ENCODE data around the gene MGME1. TPM values are rescaled to one million over a fixed set of nuclear protein-coding genes. Genes with fewer than 3 reads are reported as not detected.
A peak's percentile ranks its signal among the peaks of the same experiment; 100 is the strongest.

The MGME1 gene
- total RNA-seq, 1 experiment from 2014 or later, result 56.0 TPM

GRCh38 chr20:17933121-17933520, 35.7 kb upstream of the MGME1 start:
- TF ChIP-seq GABPB1 (CRISPR knock-in tag; IDR thresholded peaks at IDR 0.05) (no peak), TCF7 (CRISPR knock-in tag; IDR thresholded peaks at IDR 0.05; ENCODE audit: low read depth) (no peak), CBFB (CRISPR knock-in tag; IDR thresholded peaks at IDR 0.05; ENCODE audit: low read depth) (no peak)
- H3K27me3 Mint-ChIP-seq (ENCODE audit: low read depth), result peaks cover 7% of the 10 kb centered on the region
- POLR2A ChIA-PET, result interaction anchor here (0.6 kb wide), 1 partner anchor 59 kb away, joined by 5 read pairs; no protein-coding TSS in a partner anchor
- H3K36me3 Mint-ChIP-seq, result peaks cover 3% of the 10 kb centered on the region; the same call in 1 of the 2 replicates
- CTCF ChIA-PET, result interaction anchor here (0.7 to 2.3 kb wide), 5 partner anchors 35 to 428 kb away, joined by 3 to 14 read pairs (median 4); partner anchors contain the start of gene RRBP1
- DNase-seq (ENCODE audit: low spot score) (no peak), ATAC-seq (no peak)
- peaks cover 46% of the 10 kb centered on the region for H3K4me1 Mint-ChIP-seq
- no peak overlapping the region for H3K4me3 Mint-ChIP-seq
- H3K27ac Mint-ChIP-seq, result no peak overlapping the region
- peaks cover 9% of the 10 kb centered on the region for H3K9me3 Mint-ChIP-seq

- no peak for DNase-seq (ENCODE audit: low spot score)
- peaks cover 9% of the 10 kb centered on the region for H3K9me3 Mint-ChIP-seq
- ATAC-seq, result peak; percentile 29
- H3K4me1 Mint-ChIP-seq, result peaks cover 49% of the 10 kb centered on the region
- H3K4me3 Mint-ChIP-seq, result peak overlapping the region; percentile 9; the same call in 1 of the 2 replicates
- H3K27me3 Mint-ChIP-seq (ENCODE audit: low read depth), result peaks cover 7% of the 10 kb centered on the region
- ChIA-PET CTCF (interaction anchor here (1.3 to 2.3 kb wide), 4 partner anchors 48 to 429 kb away, joined by 3 to 14 read pairs (median 4); partner anchors contain the start of gene RRBP1), POLR2A (interaction anchor here (0.6 kb wide), 1 partner anchor 428 kb away, joined by 3 read pairs; no protein-coding TSS in a partner anchor)
- peaks cover 3% of the 10 kb centered on the region; the same call in 1 of the 2 replicates for H3K36me3 Mint-ChIP-seq
- no peak overlapping the region; the same call in 1 of the 2 replicates for H3K27ac Mint-ChIP-seq
- no peak for TF ChIP-seq FOXJ3 (CRISPR knock-in tag; IDR thresholded peaks at IDR 0.05; ENCODE audit: borderline replicate concordance)
- no peak for TF ChIP-seq ESRRA (CRISPR knock-in tag; IDR thresholded peaks at IDR 0.05; ENCODE audit: borderline replicate concordance)
- TF ChIP-seq GABPB1 (CRISPR knock-in tag; IDR thresholded peaks at IDR 0.05), result no peak
Measured at GRCh38 chr20:17933711-17934110, 35.1 kb upstream of the MGME1 start.

GRCh38 chr20:17934141-17934862, 34.5 kb upstream of the MGME1 start:
- H3K4me3 Mint-ChIP-seq, result peak overlapping the region; percentile 9; the same call in 1 of the 2 replicates
- ChIA-PET CTCF (interaction anchor here (1.3 to 2.3 kb wide), 4 partner anchors 49 to 429 kb away, joined by 3 to 14 read pairs (median 4); partner anchors contain the start of gene RRBP1), POLR2A (interaction anchor here (0.6 kb wide), 1 partner anchor 429 kb away, joined by 3 read pairs; no protein-coding TSS in a partner anchor)
- H3K9me3 Mint-ChIP-seq, result peaks cover 9% of the 10 kb centered on the region
- peaks cover 52% of the 10 kb centered on the region for H3K4me1 Mint-ChIP-seq
- peaks cover 3% of the 10 kb centered on the region; the same call in 1 of the 2 replicates for H3K36me3 Mint-ChIP-seq
- TF ChIP-seq ZNF425 (CRISPR knock-in tag; conservative IDR thresholded peaks at IDR 0.05) (no peak), E2F5 (CRISPR knock-in tag; IDR thresholded peaks at IDR 0.05) (no peak), TEAD4 (CRISPR knock-in tag; IDR thresholded peaks at IDR 0.05) (no peak)
- peak; percentile 7 for ATAC-seq
- peaks cover 7% of the 10 kb centered on the region for H3K27me3 Mint-ChIP-seq (ENCODE audit: low read depth)
- no peak overlapping the region; the same call in 1 of the 2 replicates for H3K27ac Mint-ChIP-seq
- no peak for DNase-seq (ENCODE audit: low spot score)

GRCh38 chr20:17935186-17935585, 33.6 kb upstream of the MGME1 start:
- POLR2A ChIA-PET, result no interaction called here
- peaks cover 3% of the 10 kb centered on the region; the same call in 1 of the 2 replicates for H3K36me3 Mint-ChIP-seq
- H3K9me3 Mint-ChIP-seq, result peaks cover 9% of the 10 kb centered on the region
- H3K4me3 Mint-ChIP-seq, result no peak overlapping the region
- H3K4me1 Mint-ChIP-seq, result peaks cover 61% of the 10 kb centered on the region
- H3K27me3 Mint-ChIP-seq (ENCODE audit: low read depth), result peaks cover 7% of the 10 kb centered on the region
- no peak overlapping the region for H3K27ac Mint-ChIP-seq
- CTCF ChIA-PET, result interaction anchor here (1.8 to 5.4 kb wide), 2 partner anchors 49 to 253 kb away, joined by 5 to 51 read pairs; partner anchors contain the start of gene RRBP1
- DNase-seq (ENCODE audit: low spot score), result no peak
- ATAC-seq, result no peak
- TF ChIP-seq PREB (CRISPR knock-in tag; IDR thresholded peaks at IDR 0.05; ENCODE audit: borderline replicate concordance) (no peak), ZNF219 (CRISPR knock-in tag; IDR thresholded peaks at IDR 0.05; ENCODE audit: borderline replicate concordance) (no peak), EMX1 (CRISPR knock-in tag; IDR thresholded peaks at IDR 0.05) (no peak), PRDM15 (CRISPR knock-in tag; IDR thresholded peaks at IDR 0.05) (no peak), ZNF281 (CRISPR knock-in tag; IDR thresholded peaks at IDR 0.05) (no peak), TEAD1 (CRISPR knock-in tag; IDR thresholded peaks at IDR 0.05) (no peak), TEAD4 (CRISPR knock-in tag; IDR thresholded peaks at IDR 0.05) (no peak), RORB (CRISPR knock-in tag; IDR thresholded peaks at IDR 0.05) (no peak)
